Measurements from ENCODE around the gene API5.

- TF ChIP-seq CTCF (IDR thresholded peaks at IDR 0.05) (no peak), POLR2AphosphoS5 (IDR thresholded peaks at IDR 0.05) (peak; percentile 96), POLR2A (IDR thresholded peaks at IDR 0.05) (peak; percentile 66)
Measured at GRCh38 chr11:43358801-43359421, 47.1 kb downstream of the API5 start, which contains the start of gene TTC17.
